Body of pancreas (tissue), 4 donors: ENCODE data around the gene SHFL.

Experiments used
- POLR2A ChIP-seq, 3 donors: fragments of 450-650 bp; IDR thresholded peaks; one replicate each; pipeline ENCODE4 v1.6.1; 2016; ENCODE audit warnings: antibody characterized with exemption in 3 of 3, mild to moderate bottlenecking in 2 of 3
- TF ChIP-seq, protein P1 (sequence below), 7 experiments: fragments of 450-650 bp in 4 of 7; fragments of 200-600 bp in 3 of 7; sonication (generic) in 3 of 7; IDR thresholded peaks; one replicate each; pipeline ENCODE4 v1.5.1; 2016 to 2019; ENCODE audit warnings: antibody characterized with exemption in 7 of 7

GRCh38 chr19:10109528-10109927, 23.4 kb downstream of the SHFL start:
- TF ChIP-seq, protein P1, sequence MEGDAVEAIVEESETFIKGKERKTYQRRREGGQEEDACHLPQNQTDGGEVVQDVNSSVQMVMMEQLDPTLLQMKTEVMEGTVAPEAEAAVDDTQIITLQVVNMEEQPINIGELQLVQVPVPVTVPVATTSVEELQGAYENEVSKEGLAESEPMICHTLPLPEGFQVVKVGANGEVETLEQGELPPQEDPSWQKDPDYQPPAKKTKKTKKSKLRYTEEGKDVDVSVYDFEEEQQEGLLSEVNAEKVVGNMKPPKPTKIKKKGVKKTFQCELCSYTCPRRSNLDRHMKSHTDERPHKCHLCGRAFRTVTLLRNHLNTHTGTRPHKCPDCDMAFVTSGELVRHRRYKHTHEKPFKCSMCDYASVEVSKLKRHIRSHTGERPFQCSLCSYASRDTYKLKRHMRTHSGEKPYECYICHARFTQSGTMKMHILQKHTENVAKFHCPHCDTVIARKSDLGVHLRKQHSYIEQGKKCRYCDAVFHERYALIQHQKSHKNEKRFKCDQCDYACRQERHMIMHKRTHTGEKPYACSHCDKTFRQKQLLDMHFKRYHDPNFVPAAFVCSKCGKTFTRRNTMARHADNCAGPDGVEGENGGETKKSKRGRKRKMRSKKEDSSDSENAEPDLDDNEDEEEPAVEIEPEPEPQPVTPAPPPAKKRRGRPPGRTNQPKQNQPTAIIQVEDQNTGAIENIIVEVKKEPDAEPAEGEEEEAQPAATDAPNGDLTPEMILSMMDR (IDR thresholded peaks at IDR 0.05), result no peak
- TF ChIP-seq POLR2A (IDR thresholded peaks at IDR 0.05), result no peak
